ENCODE results near the gene ADGRG7. TPM values are rescaled to one million over a fixed set of nuclear protein-coding genes. Genes with fewer than 3 reads are reported as not detected.

The ADGRG7 gene
- total RNA-seq, 1 experiment from 2014 or later: not detected

DNA sequence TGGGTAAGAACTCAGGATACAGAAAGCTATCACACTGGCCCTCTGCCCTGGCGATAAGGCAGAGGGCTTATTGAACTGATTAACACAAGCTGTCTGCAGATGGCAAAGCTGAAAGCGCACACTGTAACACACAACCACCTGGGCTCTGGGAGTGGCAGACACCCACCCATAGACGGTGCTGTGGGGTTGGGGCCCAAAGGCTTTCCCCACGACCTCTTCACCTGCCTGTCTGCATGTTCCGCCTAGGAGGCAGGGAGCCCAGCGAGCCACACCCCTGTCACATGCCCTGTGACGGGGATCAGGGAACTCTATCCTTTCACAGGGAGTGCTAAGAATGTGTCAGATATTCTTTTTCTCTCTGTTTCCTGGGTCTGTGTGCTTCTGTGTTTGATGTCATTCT, 87.8 kb downstream of the ADGRG7 start:
- H3K36me3 ChIP-seq (ENCODE audit: low read depth, low read length): no peaks in the 10 kb centered on the region
- H3K9me2 ChIP-seq (replicated peaks; ENCODE audit: low read length): no peaks in the 10 kb centered on the region
- H4K20me1 ChIP-seq (ENCODE audit: low read length): no peaks in the 10 kb centered on the region
- TF ChIP-seq EZH2 (IDR thresholded peaks at IDR 0.05; ENCODE audit: low read length, unreplicated experiment) (no peak), EZH2phosphoT487 (IDR thresholded peaks at IDR 0.05; ENCODE audit: borderline replicate concordance, low read length) (no peak)
- TF ChIP-seq, protein P1, sequence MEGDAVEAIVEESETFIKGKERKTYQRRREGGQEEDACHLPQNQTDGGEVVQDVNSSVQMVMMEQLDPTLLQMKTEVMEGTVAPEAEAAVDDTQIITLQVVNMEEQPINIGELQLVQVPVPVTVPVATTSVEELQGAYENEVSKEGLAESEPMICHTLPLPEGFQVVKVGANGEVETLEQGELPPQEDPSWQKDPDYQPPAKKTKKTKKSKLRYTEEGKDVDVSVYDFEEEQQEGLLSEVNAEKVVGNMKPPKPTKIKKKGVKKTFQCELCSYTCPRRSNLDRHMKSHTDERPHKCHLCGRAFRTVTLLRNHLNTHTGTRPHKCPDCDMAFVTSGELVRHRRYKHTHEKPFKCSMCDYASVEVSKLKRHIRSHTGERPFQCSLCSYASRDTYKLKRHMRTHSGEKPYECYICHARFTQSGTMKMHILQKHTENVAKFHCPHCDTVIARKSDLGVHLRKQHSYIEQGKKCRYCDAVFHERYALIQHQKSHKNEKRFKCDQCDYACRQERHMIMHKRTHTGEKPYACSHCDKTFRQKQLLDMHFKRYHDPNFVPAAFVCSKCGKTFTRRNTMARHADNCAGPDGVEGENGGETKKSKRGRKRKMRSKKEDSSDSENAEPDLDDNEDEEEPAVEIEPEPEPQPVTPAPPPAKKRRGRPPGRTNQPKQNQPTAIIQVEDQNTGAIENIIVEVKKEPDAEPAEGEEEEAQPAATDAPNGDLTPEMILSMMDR (conservative IDR thresholded peaks at IDR 0.05; ENCODE audit: low read depth, low read length): no peak
- no peak for DNase-seq
- ChIA-PET CTCF (no interaction called here), POLR2A (ENCODE audit: unreplicated experiment) (no interaction called here)
- no peak overlapping the region for H2AFZ ChIP-seq (ENCODE audit: low read length)
- H3K4me2 ChIP-seq (ENCODE audit: low read length): no peak overlapping the region
- no peak overlapping the region for H3K4me3 ChIP-seq (ENCODE audit: low read length)
- no peaks in the 10 kb centered on the region for H3F3A ChIP-seq (ENCODE audit: low read length, unreplicated experiment)
- no peak overlapping the region for H3K27ac ChIP-seq (ENCODE audit: low read length)
- peaks cover 6% of the 10 kb centered on the region; the same call in 1 of the 2 replicates for H3K4me1 ChIP-seq (ENCODE audit: insufficient read depth, low read length)
- no peaks in the 10 kb centered on the region for H3K9me3 ChIP-seq (ENCODE audit: low read length)
- intact Hi-C loops (cut with micrococcal nuclease): no loop called here
- no peak overlapping the region for H3K9ac ChIP-seq (ENCODE audit: low read length)
- no TSS peak for BruUV-seq (replicated peaks)
- no peak for ATAC-seq
- H3K79me2 ChIP-seq (ENCODE audit: low read length): no peaks in the 10 kb centered on the region
- no peaks in the 10 kb centered on the region for H3K27me3 ChIP-seq (ENCODE audit: low read length)

DNA sequence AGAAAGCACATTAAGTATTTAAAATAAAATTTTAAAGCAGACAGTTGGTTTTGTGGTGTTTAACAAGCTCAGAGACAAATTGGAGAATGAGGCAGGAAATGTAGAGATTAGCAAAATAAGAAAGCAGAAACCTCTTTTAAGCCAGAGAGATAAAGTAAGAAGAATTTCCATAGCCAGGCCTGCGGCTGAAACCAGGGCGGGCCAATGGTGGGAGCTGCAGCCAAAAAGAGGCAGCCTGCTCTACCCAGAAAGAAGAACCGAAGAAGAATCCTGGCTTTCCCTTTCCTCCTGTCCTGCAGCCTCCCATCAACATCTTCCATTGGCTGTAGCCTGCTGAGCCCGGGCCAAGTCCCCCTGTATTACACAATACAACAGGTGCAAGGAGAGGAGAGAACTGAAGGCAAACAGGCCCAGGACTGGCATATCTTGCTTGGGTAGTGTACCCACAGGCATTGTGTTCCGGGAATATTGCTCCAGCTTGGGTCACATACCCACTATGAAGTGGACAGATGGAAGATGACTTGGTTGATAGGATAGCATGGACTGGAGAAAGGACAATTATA, 88.4 kb downstream of the ADGRG7 start:
- intact Hi-C loops (cut with micrococcal nuclease): no loop called here

DNA sequence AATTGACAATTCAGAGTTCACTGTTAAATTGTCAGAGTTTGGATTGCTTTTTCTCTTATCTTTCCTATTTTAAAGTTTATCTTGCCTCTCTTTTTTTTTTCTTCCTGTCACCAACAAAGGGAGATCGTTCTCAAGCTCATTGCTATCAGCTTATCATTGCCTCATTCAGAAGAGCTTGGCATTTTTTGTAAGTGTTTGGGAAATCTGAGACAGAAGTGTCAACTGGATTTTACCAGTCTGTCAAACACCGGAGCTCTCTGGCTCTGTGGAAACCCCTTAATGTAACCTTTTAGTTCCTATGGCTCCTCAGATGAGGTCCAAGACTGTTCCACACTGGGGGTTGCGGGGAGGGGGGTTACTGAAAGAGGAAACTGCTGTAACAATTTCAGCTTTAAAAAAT, 89.3 kb downstream of the ADGRG7 start:
- H3K9ac ChIP-seq (ENCODE audit: low read length): no peak overlapping the region

More for the DNA sequence above, 88.4 kb downstream of the ADGRG7 start:
- Histone ChIP-seq H2AFZ (ENCODE audit: low read length) (no peak overlapping the region), H3K4me1 (ENCODE audit: insufficient read depth, low read length) (peaks cover 10% of the 10 kb centered on the region; the same call in 1 of the 2 replicates), H3K27ac (ENCODE audit: low read length) (no peak overlapping the region), H3K79me2 (ENCODE audit: low read length) (no peaks in the 10 kb centered on the region), H3K9me2 (replicated peaks; ENCODE audit: low read length) (no peaks in the 10 kb centered on the region), H3K4me3 (ENCODE audit: low read length) (no peak overlapping the region), H3K4me2 (ENCODE audit: low read length) (no peak overlapping the region), H3K9ac (ENCODE audit: low read length) (no peak overlapping the region), H3F3A (ENCODE audit: low read length, unreplicated experiment) (no peaks in the 10 kb centered on the region), H3K36me3 (ENCODE audit: low read depth, low read length) (no peaks in the 10 kb centered on the region), H4K20me1 (ENCODE audit: low read length) (no peaks in the 10 kb centered on the region), H3K27me3 (ENCODE audit: low read length) (no peaks in the 10 kb centered on the region), H3K9me3 (ENCODE audit: low read length) (no peaks in the 10 kb centered on the region)
- TF ChIP-seq, protein P1 (conservative IDR thresholded peaks at IDR 0.05; ENCODE audit: low read depth, low read length): no peak
- TF ChIP-seq EZH2 (IDR thresholded peaks at IDR 0.05; ENCODE audit: low read length, unreplicated experiment) (no peak), EZH2phosphoT487 (IDR thresholded peaks at IDR 0.05; ENCODE audit: borderline replicate concordance, low read length) (no peak)
- ChIA-PET POLR2A (ENCODE audit: unreplicated experiment) (no interaction called here), CTCF (no interaction called here)
- ATAC-seq (no peak), DNase-seq (no peak)
- no TSS peak for BruUV-seq (replicated peaks)

More for the DNA sequence above, 89.3 kb downstream of the ADGRG7 start:
- no peak overlapping the region for H2AFZ ChIP-seq (ENCODE audit: low read length)
- BruUV-seq (replicated peaks): no TSS peak
- no peak for DNase-seq
- H3K9me2 ChIP-seq (replicated peaks; ENCODE audit: low read length): no peaks in the 10 kb centered on the region
- intact Hi-C loops (cut with micrococcal nuclease): no loop called here
- no peak for ATAC-seq
- no peaks in the 10 kb centered on the region for H4K20me1 ChIP-seq (ENCODE audit: low read length)
- POLR2A ChIA-PET (ENCODE audit: unreplicated experiment): no interaction called here
- no peak overlapping the region for H3K4me2 ChIP-seq (ENCODE audit: low read length)
- no peaks in the 10 kb centered on the region for H3K9me3 ChIP-seq (ENCODE audit: low read length)
- H3K27ac ChIP-seq (ENCODE audit: low read length): no peak overlapping the region
- CTCF ChIA-PET: no interaction called here
- peaks cover 12% of the 10 kb centered on the region; the same call in 1 of the 2 replicates for H3K4me1 ChIP-seq (ENCODE audit: insufficient read depth, low read length)
- H3F3A ChIP-seq (ENCODE audit: low read length, unreplicated experiment): no peaks in the 10 kb centered on the region
- no peaks in the 10 kb centered on the region for H3K36me3 ChIP-seq (ENCODE audit: low read depth, low read length)
- TF ChIP-seq EZH2 (IDR thresholded peaks at IDR 0.05; ENCODE audit: low read length, unreplicated experiment): no peak
- no peak for TF ChIP-seq EZH2phosphoT487 (IDR thresholded peaks at IDR 0.05; ENCODE audit: borderline replicate concordance, low read length)
- TF ChIP-seq, protein P1 (conservative IDR thresholded peaks at IDR 0.05; ENCODE audit: low read depth, low read length): no peak
- no peaks in the 10 kb centered on the region for H3K79me2 ChIP-seq (ENCODE audit: low read length)
- H3K27me3 ChIP-seq (ENCODE audit: low read length): no peaks in the 10 kb centered on the region
- H3K4me3 ChIP-seq (ENCODE audit: low read length): no peak overlapping the region

All from PC-3 (cell line).